Measurements from ENCODE around the gene PNMT.

DNA sequence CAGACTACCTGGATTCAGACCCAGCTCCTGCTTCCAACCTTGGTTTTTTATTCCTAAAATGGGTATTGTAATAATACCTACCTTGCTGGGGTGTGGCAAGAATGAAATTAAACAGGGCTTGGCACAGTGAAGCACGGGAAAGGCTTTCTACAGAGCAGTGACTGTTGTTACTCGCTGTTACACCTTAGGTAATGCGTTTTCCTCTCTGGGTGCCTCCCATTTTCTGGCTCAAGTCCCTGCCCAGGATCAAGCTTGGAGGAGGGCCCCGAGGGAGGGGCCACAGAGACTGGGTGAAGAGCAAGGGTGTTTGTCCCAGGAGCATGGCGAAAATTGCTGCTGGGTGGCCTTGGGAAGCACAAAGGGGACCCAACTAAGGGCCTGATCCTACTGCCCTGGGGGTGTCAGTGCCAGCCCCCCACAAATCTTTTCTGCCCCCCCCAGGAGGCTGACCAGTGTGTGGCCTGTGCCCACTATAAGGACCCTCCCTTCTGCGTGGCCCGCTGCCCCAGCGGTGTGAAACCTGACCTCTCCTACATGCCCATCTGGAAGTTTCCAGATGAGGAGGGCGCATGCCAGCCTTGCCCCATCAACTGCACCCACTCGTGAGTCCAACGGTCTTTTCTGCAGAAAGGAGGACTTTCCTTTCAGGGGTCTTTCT, 48.8 kb downstream of the PNMT start:
- TF ChIP-seq, protein P1, sequence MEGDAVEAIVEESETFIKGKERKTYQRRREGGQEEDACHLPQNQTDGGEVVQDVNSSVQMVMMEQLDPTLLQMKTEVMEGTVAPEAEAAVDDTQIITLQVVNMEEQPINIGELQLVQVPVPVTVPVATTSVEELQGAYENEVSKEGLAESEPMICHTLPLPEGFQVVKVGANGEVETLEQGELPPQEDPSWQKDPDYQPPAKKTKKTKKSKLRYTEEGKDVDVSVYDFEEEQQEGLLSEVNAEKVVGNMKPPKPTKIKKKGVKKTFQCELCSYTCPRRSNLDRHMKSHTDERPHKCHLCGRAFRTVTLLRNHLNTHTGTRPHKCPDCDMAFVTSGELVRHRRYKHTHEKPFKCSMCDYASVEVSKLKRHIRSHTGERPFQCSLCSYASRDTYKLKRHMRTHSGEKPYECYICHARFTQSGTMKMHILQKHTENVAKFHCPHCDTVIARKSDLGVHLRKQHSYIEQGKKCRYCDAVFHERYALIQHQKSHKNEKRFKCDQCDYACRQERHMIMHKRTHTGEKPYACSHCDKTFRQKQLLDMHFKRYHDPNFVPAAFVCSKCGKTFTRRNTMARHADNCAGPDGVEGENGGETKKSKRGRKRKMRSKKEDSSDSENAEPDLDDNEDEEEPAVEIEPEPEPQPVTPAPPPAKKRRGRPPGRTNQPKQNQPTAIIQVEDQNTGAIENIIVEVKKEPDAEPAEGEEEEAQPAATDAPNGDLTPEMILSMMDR (IDR thresholded peaks at IDR 0.05): no peak
- TF ChIP-seq ZFX (IDR thresholded peaks at IDR 0.05; ENCODE audit: borderline replicate concordance): no peak

Measured in 22Rv1 (cell line).